ENCODE measurements around the gene NDRG3. TPM values are rescaled to one million over a fixed set of nuclear protein-coding genes. Genes with fewer than 3 reads are reported as not detected.

Gene NDRG3
- total and polyA plus RNA-seq, 4 donors: 12.2 to 20.8 (median 17.7) TPM

- Histone ChIP-seq H3K4me3 (no peak overlapping the region), H3K27ac (ENCODE audit: low read depth in 1 of 2, low read length in 1 of 2) (no peak overlapping the region), H3K9me3 (ENCODE audit: control insufficient read depth in 4 of 4, insufficient read depth in 3 of 4, low read length in 3 of 4) (no peaks in the 10 kb centered on the region), H3K4me1 (ENCODE audit: control insufficient read depth in 5 of 5, insufficient read depth in 5 of 5, low read length in 5 of 5) (no peaks in the 10 kb centered on the region), H3K27me3 (ENCODE audit: control insufficient read depth in 3 of 3, insufficient read depth in 3 of 3, low read length in 2 of 3) (no peaks in the 10 kb centered on the region), H3K9ac (ENCODE audit: insufficient read depth in 1 of 2, low read length in 2 of 2) (no peak overlapping the region), H3K36me3 (ENCODE audit: control insufficient read depth in 4 of 4, insufficient read depth in 4 of 4, low read length in 4 of 4) (peaks cover 4 to 36% (median 15%) of the 10 kb centered on the region in 4 donors)
- no peak for TF ChIP-seq CTCF (IDR thresholded peaks at IDR 0.05; ENCODE audit: control extremely low read depth, extremely low read depth)
- peak in 2 of 3 donors; percentile 48 to 65 for DNase-seq
- WGBS, 2 donors: 68 to 74% methylated on average over 4 of the region's 4 CpGs
- ATAC-seq (ENCODE audit: insufficient read depth, low FRiP score): no peak
Measured at GRCh38 chr20:36666181-36666740, 79.6 kb downstream of the NDRG3 start.

GRCh38 chr20:36663031-36663430 lies 82.9 kb downstream of the NDRG3 start:
- H3K4me3 ChIP-seq: no peak overlapping the region
- 43 to 71% methylated on average over 2 of the region's 2 CpGs for WGBS, 2 donors

GRCh38 chr20:36658300-36658699 lies 87.6 kb downstream of the NDRG3 start:
- no peak overlapping the region for H3K4me3 ChIP-seq
- ATAC-seq (ENCODE audit: insufficient read depth, low FRiP score) (no peak), DNase-seq (no peak)
- TF ChIP-seq CTCF (IDR thresholded peaks at IDR 0.05; ENCODE audit: control extremely low read depth, extremely low read depth): no peak
- peaks cover 7 to 26% (median 12%) of the 10 kb centered on the region in 4 donors for H3K36me3 ChIP-seq (ENCODE audit: control insufficient read depth in 4 of 4, insufficient read depth in 4 of 4, low read length in 4 of 4)
- H3K4me1 ChIP-seq (ENCODE audit: control insufficient read depth in 5 of 5, insufficient read depth in 5 of 5, low read length in 5 of 5): no peaks in the 10 kb centered on the region
- no peaks in the 10 kb centered on the region for H3K9me3 ChIP-seq (ENCODE audit: control insufficient read depth in 4 of 4, insufficient read depth in 3 of 4, low read length in 3 of 4)
- H3K27me3 ChIP-seq (ENCODE audit: control insufficient read depth in 3 of 3, insufficient read depth in 3 of 3, low read length in 2 of 3): no peaks in the 10 kb centered on the region
- H3K9ac ChIP-seq (ENCODE audit: insufficient read depth in 1 of 2, low read length in 2 of 2): no peak overlapping the region
- WGBS, 2 donors: 31 to 61% methylated on average over 3 of the region's 3 CpGs
- H3K27ac ChIP-seq (ENCODE audit: low read depth in 1 of 2, low read length in 1 of 2): no peak overlapping the region

More at GRCh38 chr20:36663031-36663430, 82.9 kb downstream of the NDRG3 start:
- ATAC-seq (ENCODE audit: insufficient read depth, low FRiP score): no peak
- no peak for DNase-seq
- Histone ChIP-seq H3K9me3 (ENCODE audit: control insufficient read depth in 4 of 4, insufficient read depth in 3 of 4, low read length in 3 of 4) (no peaks in the 10 kb centered on the region), H3K36me3 (ENCODE audit: control insufficient read depth in 4 of 4, insufficient read depth in 4 of 4, low read length in 4 of 4) (peaks cover 4 to 37% (median 10%) of the 10 kb centered on the region in 4 donors), H3K9ac (ENCODE audit: insufficient read depth in 1 of 2, low read length in 2 of 2) (no peak overlapping the region), H3K27ac (ENCODE audit: low read depth in 1 of 2, low read length in 1 of 2) (no peak overlapping the region), H3K4me1 (ENCODE audit: control insufficient read depth in 5 of 5, insufficient read depth in 5 of 5, low read length in 5 of 5) (no peaks in the 10 kb centered on the region), H3K27me3 (ENCODE audit: control insufficient read depth in 3 of 3, insufficient read depth in 3 of 3, low read length in 2 of 3) (no peaks in the 10 kb centered on the region)
- no peak for TF ChIP-seq CTCF (IDR thresholded peaks at IDR 0.05; ENCODE audit: control extremely low read depth, extremely low read depth)

- Histone ChIP-seq H3K27me3 (ENCODE audit: control insufficient read depth in 3 of 3, insufficient read depth in 3 of 3, low read length in 2 of 3) (no peaks in the 10 kb centered on the region), H3K36me3 (ENCODE audit: control insufficient read depth in 4 of 4, insufficient read depth in 4 of 4, low read length in 4 of 4) (peaks cover 7 to 36% (median 14%) of the 10 kb centered on the region in 4 donors), H3K9me3 (ENCODE audit: control insufficient read depth in 4 of 4, insufficient read depth in 3 of 4, low read length in 3 of 4) (no peaks in the 10 kb centered on the region), H3K4me1 (ENCODE audit: control insufficient read depth in 5 of 5, insufficient read depth in 5 of 5, low read length in 5 of 5) (no peaks in the 10 kb centered on the region), H3K4me3 (no peak overlapping the region), H3K9ac (ENCODE audit: insufficient read depth in 1 of 2, low read length in 2 of 2) (no peak overlapping the region), H3K27ac (ENCODE audit: low read depth in 1 of 2, low read length in 1 of 2) (no peak overlapping the region)
- DNase-seq (no peak), ATAC-seq (ENCODE audit: insufficient read depth, low FRiP score) (no peak)
- TF ChIP-seq CTCF (IDR thresholded peaks at IDR 0.05; ENCODE audit: control extremely low read depth, extremely low read depth): no peak
- WGBS, 2 donors: 74 to 86% methylated on average over 4 of the region's 4 CpGs
Measured at GRCh38 chr20:36656733-36657132, 89.2 kb downstream of the NDRG3 start.

All from lung (tissue), 12 donors.